Measurements from ENCODE around the gene CORO2A. TPM values are rescaled to one million over a fixed set of nuclear protein-coding genes. Genes with fewer than 3 reads are reported as not detected.
"Not testable (repeated sequence)": the region's sequence is repeated elsewhere in the genome, so short reads cannot be mapped to it uniquely, and the experiment has no call there.

Gene CORO2A
- total RNA-seq, 1 donor from 2014 or later: 6.0 TPM

- no peak for TF ChIP-seq CTCF (IDR thresholded peaks at IDR 0.05; ENCODE audit: unreplicated experiment)
- peaks cover 5% of the 10 kb centered on the region for H3K4me1 Mint-ChIP-seq (ENCODE audit: low read depth)
- DNase-seq (ENCODE audit: low spot score, unreplicated experiment): no peak
- no peaks in the 10 kb centered on the region for H3K9me3 Mint-ChIP-seq (ENCODE audit: low read depth)
- H3K4me3 Mint-ChIP-seq (ENCODE audit: low read depth): peak overlapping the region; percentile 70
- no peaks in the 10 kb centered on the region for H3K36me3 Mint-ChIP-seq (ENCODE audit: insufficient read depth)
- peaks cover 19% of the 10 kb centered on the region for H3K27me3 Mint-ChIP-seq
- H3K27ac Mint-ChIP-seq: no peak overlapping the region
Observed at GRCh38 chr9:98117984-98118639, 74.3 kb downstream of the CORO2A start.

- not testable (repeated sequence) for H3K9me3 Mint-ChIP-seq (ENCODE audit: low read depth); H3K4me1 Mint-ChIP-seq (ENCODE audit: low read depth); H3K36me3 Mint-ChIP-seq (ENCODE audit: insufficient read depth); H3K4me3 Mint-ChIP-seq (ENCODE audit: low read depth); H3K27ac Mint-ChIP-seq; DNase-seq (ENCODE audit: low spot score, unreplicated experiment)
- peaks cover 19% of the 10 kb centered on the region for H3K27me3 Mint-ChIP-seq
Observed at GRCh38 chr9:98117097-98117496, 75.3 kb downstream of the CORO2A start.

GRCh38 chr9:98109052-98109451 is 83.4 kb downstream of the CORO2A start:
- Mint-ChIP-seq H3K36me3 (ENCODE audit: insufficient read depth) (no peaks in the 10 kb centered on the region), H3K4me1 (ENCODE audit: low read depth) (no peaks in the 10 kb centered on the region), H3K9me3 (ENCODE audit: low read depth) (no peaks in the 10 kb centered on the region), H3K27ac (no peak overlapping the region), H3K27me3 (no peaks in the 10 kb centered on the region), H3K4me3 (ENCODE audit: low read depth) (no peak overlapping the region)
- no peak for TF ChIP-seq CTCF (IDR thresholded peaks at IDR 0.05; ENCODE audit: unreplicated experiment)
- DNase-seq (ENCODE audit: low spot score, unreplicated experiment): no peak

- H3K4me1 Mint-ChIP-seq (ENCODE audit: low read depth): no peaks in the 10 kb centered on the region
- TF ChIP-seq CTCF (IDR thresholded peaks at IDR 0.05; ENCODE audit: unreplicated experiment): no peak
- no peak overlapping the region for H3K27ac Mint-ChIP-seq
- no peaks in the 10 kb centered on the region for H3K27me3 Mint-ChIP-seq
- no peaks in the 10 kb centered on the region for H3K9me3 Mint-ChIP-seq (ENCODE audit: low read depth)
- no peak for DNase-seq (ENCODE audit: low spot score, unreplicated experiment)
- H3K36me3 Mint-ChIP-seq (ENCODE audit: insufficient read depth): no peaks in the 10 kb centered on the region
- no peak overlapping the region for H3K4me3 Mint-ChIP-seq (ENCODE audit: low read depth)
Observed at GRCh38 chr9:98108531-98109031, 83.9 kb downstream of the CORO2A start.

GRCh38 chr9:98107926-98108325 is 84.5 kb downstream of the CORO2A start:
- H3K27ac Mint-ChIP-seq: no peak overlapping the region
- no peaks in the 10 kb centered on the region for H3K4me1 Mint-ChIP-seq (ENCODE audit: low read depth)
- no peaks in the 10 kb centered on the region for H3K36me3 Mint-ChIP-seq (ENCODE audit: insufficient read depth)
- H3K27me3 Mint-ChIP-seq: no peaks in the 10 kb centered on the region
- H3K9me3 Mint-ChIP-seq (ENCODE audit: low read depth): no peaks in the 10 kb centered on the region
- no peak for TF ChIP-seq CTCF (IDR thresholded peaks at IDR 0.05; ENCODE audit: unreplicated experiment)
- H3K4me3 Mint-ChIP-seq (ENCODE audit: low read depth): no peak overlapping the region
- no peak for DNase-seq (ENCODE audit: low spot score, unreplicated experiment)

GRCh38 chr9:98105006-98105405 is 87.4 kb downstream of the CORO2A start:
- H3K4me3 Mint-ChIP-seq (ENCODE audit: low read depth): no peak overlapping the region
- peaks cover 2% of the 10 kb centered on the region for H3K4me1 Mint-ChIP-seq (ENCODE audit: low read depth)

More at GRCh38 chr9:98105006-98105405, 87.4 kb downstream of the CORO2A start:
- Mint-ChIP-seq H3K27me3 (no peaks in the 10 kb centered on the region), H3K9me3 (ENCODE audit: low read depth) (no peaks in the 10 kb centered on the region), H3K27ac (no peak overlapping the region), H3K36me3 (ENCODE audit: insufficient read depth) (no peaks in the 10 kb centered on the region)
- no peak for TF ChIP-seq CTCF (IDR thresholded peaks at IDR 0.05; ENCODE audit: unreplicated experiment)
- DNase-seq (ENCODE audit: low spot score, unreplicated experiment): no peak
